OCI-LY3 (cell line): ENCODE results near the gene LONP1.

Experiments
- H2AFZ ChIP-seq: fragments of 200-600, 300-600 bp; shearing (Covaris generic); 2 replicates; pipeline ENCODE4 v1.6.0; 2014; ENCODE audit warnings: antibody characterized with exemption, low read depth, low read length
- H3K27ac ChIP-seq: fragments of 200-600, 300-600 bp; sonication (generic); 2 replicates; pipeline ENCODE4 v1.5.1; 2014; ENCODE audit warnings: mild to moderate bottlenecking, low read length, moderate library complexity, mixed read lengths
- H3K27me3 ChIP-seq: fragments of 200-600, 300-600 bp; sonication (generic); 2 replicates; pipeline ENCODE4 v1.6.1; 2014; ENCODE audit warnings: low read depth, low read length, mixed read lengths
- H3K36me3 ChIP-seq: fragments of 200-600, 300-600 bp; sonication (generic); replicated peaks from 2 replicates; pipeline ENCODE3; 2014; ENCODE audit warnings: low read depth, low read length, mixed read lengths
- H3K4me1 ChIP-seq: fragments of 300-600, 200-600 bp; sonication (generic); 2 replicates; pipeline ENCODE4 v1.6.1; 2014; ENCODE audit warnings: low read length, mixed read lengths
- H3K4me2 ChIP-seq: fragments of 200-600, 300-600 bp; sonication (generic); 2 replicates; pipeline ENCODE4 v1.6.1; 2014; ENCODE audit warnings: low read length, mixed read lengths
- H3K4me3 ChIP-seq: fragments of 300-600, 200-600 bp; sonication (generic); 2 replicates; pipeline ENCODE4 v1.5.1; 2014; ENCODE audit warnings: antibody characterized with exemption, mild to moderate bottlenecking, low read length, moderate library complexity
- H3K79me2 ChIP-seq: fragments of 300-600, 200-600 bp; shearing (Covaris generic); 2 replicates; pipeline ENCODE4 v1.6.1; 2014; ENCODE audit warnings: mild to moderate bottlenecking, low read length, mixed read lengths
- H3K9ac ChIP-seq: fragments of 300-600, 200-600 bp; shearing (Covaris generic); 2 replicates; pipeline ENCODE4 v1.6.0; 2014; ENCODE audit warnings: mild to moderate bottlenecking, low read length, moderate library complexity
- H3K9me3 ChIP-seq: fragments of 200-600, 300-600 bp; shearing (Covaris generic); 2 replicates; pipeline ENCODE4 v1.6.1; 2014; ENCODE audit warnings: low read length, mixed read lengths; ENCODE audit not compliant: insufficient read depth
- H4K20me1 ChIP-seq: fragments of 200-600, 300-600 bp; sonication (generic); 2 replicates; pipeline ENCODE4 v1.6.1; 2016; ENCODE audit warnings: low read length, mixed read lengths; ENCODE audit not compliant: insufficient read depth
- EZH2phosphoT487 ChIP-seq: fragments of 200-600 bp; shearing (Covaris generic); IDR thresholded peaks from 2 replicates; pipeline ENCODE4 v1.6.1; 2018; ENCODE audit warnings: antibody characterized with exemption, mixed run types, low read depth
- TF ChIP-seq, protein P1 (sequence below): fragments of 200-600, 300-600 bp; sonication (generic); IDR thresholded peaks from 2 replicates; pipeline ENCODE4 v1.5.1; 2014; ENCODE audit warnings: antibody characterized with exemption, low read length, low read depth

Gene LONP1

DNA sequence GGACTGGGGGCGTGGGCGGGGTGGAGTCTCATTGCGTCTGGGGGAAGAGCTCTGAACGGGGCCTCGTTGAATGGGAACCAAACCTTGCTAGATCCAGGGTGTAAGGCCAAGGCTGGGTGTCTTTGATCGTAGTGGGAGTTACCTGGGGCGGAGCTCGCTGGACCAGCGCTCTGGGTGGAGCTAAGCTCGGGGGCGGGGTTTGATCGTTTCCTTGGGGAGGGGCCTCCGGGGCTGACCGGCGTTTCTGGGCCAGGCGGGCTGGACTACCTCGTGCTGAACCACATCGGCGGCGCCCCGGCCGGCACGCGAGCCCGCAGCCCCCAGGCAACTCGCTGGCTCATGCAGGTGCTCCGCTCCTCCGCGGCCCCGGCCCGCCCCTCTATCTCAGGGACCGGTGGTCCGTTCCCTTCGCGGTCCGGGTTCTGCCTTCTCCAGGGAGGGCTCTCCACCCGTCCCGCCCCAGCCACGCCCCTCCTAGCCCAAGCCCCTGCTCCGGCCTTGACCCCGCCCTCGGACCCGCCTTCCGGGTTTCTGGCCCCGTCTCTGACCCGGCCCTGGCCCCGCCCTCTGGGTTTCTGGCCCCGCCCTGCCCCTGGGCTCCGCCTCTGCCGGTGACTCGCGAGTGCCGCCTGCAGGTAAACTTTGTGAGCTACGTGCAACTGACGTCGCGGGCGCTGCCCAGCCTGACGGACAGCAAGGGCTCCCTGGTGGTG is 33.1 kb downstream of the LONP1 start:
- Histone ChIP-seq H2AFZ (peak overlapping the region; percentile 72; the same call in 1 of the 2 replicates), H3K4me2 (peak overlapping the region; percentile 72), H3K27me3 (no peaks in the 10 kb centered on the region), H3K9me3 (no peaks in the 10 kb centered on the region), H3K27ac (peak overlapping the region; percentile 38), H4K20me1 (peaks cover 15% of the 10 kb centered on the region), H3K79me2 (peaks cover 18% of the 10 kb centered on the region), H3K4me1 (peaks cover 8% of the 10 kb centered on the region), H3K36me3 (peaks cover 14% of the 10 kb centered on the region), H3K4me3 (peak overlapping the region; percentile 79), H3K9ac (peak overlapping the region; percentile 58)
- TF ChIP-seq, protein P1, sequence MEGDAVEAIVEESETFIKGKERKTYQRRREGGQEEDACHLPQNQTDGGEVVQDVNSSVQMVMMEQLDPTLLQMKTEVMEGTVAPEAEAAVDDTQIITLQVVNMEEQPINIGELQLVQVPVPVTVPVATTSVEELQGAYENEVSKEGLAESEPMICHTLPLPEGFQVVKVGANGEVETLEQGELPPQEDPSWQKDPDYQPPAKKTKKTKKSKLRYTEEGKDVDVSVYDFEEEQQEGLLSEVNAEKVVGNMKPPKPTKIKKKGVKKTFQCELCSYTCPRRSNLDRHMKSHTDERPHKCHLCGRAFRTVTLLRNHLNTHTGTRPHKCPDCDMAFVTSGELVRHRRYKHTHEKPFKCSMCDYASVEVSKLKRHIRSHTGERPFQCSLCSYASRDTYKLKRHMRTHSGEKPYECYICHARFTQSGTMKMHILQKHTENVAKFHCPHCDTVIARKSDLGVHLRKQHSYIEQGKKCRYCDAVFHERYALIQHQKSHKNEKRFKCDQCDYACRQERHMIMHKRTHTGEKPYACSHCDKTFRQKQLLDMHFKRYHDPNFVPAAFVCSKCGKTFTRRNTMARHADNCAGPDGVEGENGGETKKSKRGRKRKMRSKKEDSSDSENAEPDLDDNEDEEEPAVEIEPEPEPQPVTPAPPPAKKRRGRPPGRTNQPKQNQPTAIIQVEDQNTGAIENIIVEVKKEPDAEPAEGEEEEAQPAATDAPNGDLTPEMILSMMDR: peak; percentile 79
- TF ChIP-seq EZH2phosphoT487: no peak

DNA sequence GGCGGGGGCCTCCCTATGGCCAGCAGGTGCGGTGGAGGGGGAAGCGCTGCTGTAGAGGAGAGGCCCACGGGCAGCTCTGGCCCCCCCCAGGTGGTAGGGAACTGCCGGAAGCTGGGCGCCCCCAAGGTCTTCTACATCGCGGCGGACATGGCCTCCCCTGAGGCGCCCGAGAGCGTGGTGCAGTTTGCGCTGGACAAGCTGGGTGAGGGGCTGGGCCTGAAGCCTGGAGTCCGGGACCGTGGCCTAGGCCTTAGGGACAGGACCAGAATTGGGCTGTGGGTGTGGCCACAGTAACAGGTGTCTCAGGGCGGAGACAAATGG is 33.7 kb downstream of the LONP1 start:
- peaks cover 8% of the 10 kb centered on the region; the same call in 1 of the 2 replicates for H3K4me1 ChIP-seq
- peak overlapping the region; percentile 79 for H3K4me3 ChIP-seq
- peak overlapping the region; percentile 72; the same call in 1 of the 2 replicates for H2AFZ ChIP-seq
- H3K9ac ChIP-seq: peak overlapping the region; percentile 58
- peak overlapping the region; percentile 38 for H3K27ac ChIP-seq
- peaks cover 13% of the 10 kb centered on the region for H3K79me2 ChIP-seq
- H4K20me1 ChIP-seq: peaks cover 9% of the 10 kb centered on the region
- H3K27me3 ChIP-seq: no peaks in the 10 kb centered on the region
- TF ChIP-seq, protein P1: no peak
- no peak for TF ChIP-seq EZH2phosphoT487
- H3K36me3 ChIP-seq: peaks cover 10% of the 10 kb centered on the region
- peak overlapping the region; percentile 72 for H3K4me2 ChIP-seq
- H3K9me3 ChIP-seq: no peaks in the 10 kb centered on the region

DNA sequence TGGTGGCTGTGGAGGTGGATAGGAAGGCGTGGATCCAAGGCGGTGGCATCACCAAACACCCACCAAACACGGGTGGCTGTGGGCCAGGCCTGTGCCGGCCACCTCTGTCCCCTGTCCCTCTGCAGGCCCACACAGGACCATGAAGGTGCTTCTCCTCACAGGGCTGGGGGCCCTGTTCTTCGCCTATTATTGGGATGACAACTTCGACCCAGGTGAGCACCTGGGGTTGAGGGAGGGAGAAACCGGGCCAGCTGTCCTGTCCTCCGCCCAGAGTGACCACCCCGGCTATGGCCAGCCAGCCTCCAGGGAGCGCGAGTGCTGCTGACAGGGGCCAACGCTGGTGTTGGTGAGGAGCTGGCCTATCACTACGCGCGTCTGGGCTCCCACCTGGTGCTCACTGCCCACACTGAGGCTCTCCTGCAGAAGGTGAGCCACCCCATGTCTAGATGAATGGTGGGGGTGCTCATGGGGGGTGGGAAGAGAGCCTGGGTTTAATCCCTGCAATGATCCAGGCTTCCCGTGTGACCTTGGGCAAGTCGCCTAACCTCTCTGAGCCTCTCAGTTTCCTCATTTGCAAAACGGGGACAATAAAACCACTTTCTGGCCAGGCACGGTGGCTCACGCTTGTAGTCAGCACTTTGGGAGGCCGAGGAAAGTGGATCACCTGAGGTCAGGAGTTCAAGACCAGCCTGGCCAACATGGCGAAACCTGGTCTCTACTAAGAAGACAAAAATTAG is 35.1 kb downstream of the LONP1 start:
- no peak for TF ChIP-seq EZH2phosphoT487
- TF ChIP-seq, protein P1: no peak
- Histone ChIP-seq H3K9me3 (no peaks in the 10 kb centered on the region), H3K27ac (no peak overlapping the region), H3K36me3 (no peaks in the 10 kb centered on the region), H3K4me1 (peaks cover 12% of the 10 kb centered on the region; the same call in 1 of the 2 replicates), H3K27me3 (no peaks in the 10 kb centered on the region), H3K4me2 (no peak overlapping the region), H3K9ac (no peak overlapping the region), H2AFZ (no peak overlapping the region), H4K20me1 (no peaks in the 10 kb centered on the region), H3K79me2 (peaks cover 4% of the 10 kb centered on the region), H3K4me3 (no peak overlapping the region)

DNA sequence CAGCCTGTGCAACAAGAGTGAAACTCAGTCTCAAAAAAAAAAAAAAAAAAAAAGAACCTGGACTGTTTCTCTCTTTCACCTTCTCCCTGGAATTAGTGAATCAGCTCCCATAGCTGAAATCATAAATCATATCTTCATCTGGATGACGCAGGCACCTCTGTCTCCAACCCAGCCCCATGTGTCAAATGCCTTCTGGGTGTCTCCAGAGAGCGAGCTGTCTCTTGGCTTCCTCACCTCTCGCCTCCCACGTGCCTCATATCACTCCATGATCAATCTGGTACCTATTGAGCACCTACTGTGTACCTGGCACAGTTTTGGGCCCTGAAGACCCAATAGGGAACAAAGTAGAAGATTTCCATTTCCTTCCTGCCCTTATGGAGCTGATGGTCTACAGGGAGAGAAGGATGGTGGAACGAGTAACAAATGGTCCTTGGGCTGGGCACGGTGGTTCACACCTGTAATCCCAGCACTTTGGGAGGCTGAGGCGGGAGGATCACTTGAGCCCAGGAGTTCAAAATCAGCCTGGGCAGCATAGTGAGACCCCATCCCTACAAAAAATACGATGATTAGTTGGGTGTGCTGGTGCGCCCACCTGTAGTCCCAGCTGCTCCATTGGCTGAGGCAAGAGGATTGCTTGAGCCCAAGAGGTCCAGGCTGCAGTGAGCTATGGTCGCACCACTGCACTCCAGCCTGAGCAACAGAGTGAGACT is 36.6 kb downstream of the LONP1 start:
- TF ChIP-seq, protein P1: no peak
- TF ChIP-seq EZH2phosphoT487: no peak
- H3K36me3 ChIP-seq: no peaks in the 10 kb centered on the region
- H2AFZ ChIP-seq: no peak overlapping the region
- no peak overlapping the region for H3K4me2 ChIP-seq
- peaks cover 12% of the 10 kb centered on the region for H3K79me2 ChIP-seq
- H4K20me1 ChIP-seq: no peaks in the 10 kb centered on the region
- H3K4me1 ChIP-seq: peaks cover 17% of the 10 kb centered on the region; the same call in 1 of the 2 replicates
- no peaks in the 10 kb centered on the region for H3K27me3 ChIP-seq
- H3K9ac ChIP-seq: no peak overlapping the region
- no peak overlapping the region for H3K4me3 ChIP-seq
- H3K27ac ChIP-seq: no peak overlapping the region
- H3K9me3 ChIP-seq: no peaks in the 10 kb centered on the region
